ENCODE data around the gene XK. TPM values are rescaled to one million over a fixed set of nuclear protein-coding genes. Genes with fewer than 3 reads are reported as not detected.

XK gene
- total RNA-seq, 1 donor from 2014 or later, result 2.2 TPM

DNA sequence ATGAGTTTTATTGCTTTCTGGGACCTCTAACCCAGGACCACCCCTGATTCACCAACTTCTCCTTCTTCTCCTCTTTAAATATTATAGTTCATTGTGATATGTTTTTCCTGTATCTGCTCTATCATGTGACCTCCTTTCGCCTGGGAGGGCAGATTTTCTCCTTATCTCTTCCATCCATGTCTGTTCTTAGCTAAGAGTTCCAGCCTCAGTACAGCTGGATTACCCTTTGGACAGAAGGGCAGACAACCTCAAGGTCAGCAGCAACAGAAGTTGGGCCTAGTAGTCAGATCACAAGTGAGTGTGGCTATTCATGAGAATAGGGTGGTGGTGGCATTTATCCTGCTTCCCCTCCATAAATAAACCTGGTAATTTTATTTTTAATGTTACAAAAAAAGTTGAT is 5.7 kb upstream of the XK start:
- ATAC-seq (no peak), DNase-seq (no peak)
- intact Hi-C loops (cut with DNase I), result no loop called here
- no peaks in the 10 kb centered on the region for H3K36me3 ChIP-seq
- H3K27ac ChIP-seq, result no peak overlapping the region
- H3K4me1 ChIP-seq, result no peaks in the 10 kb centered on the region
- no peak overlapping the region for H3K4me3 ChIP-seq
- no peaks in the 10 kb centered on the region for H3K27me3 ChIP-seq (ENCODE audit: low read depth)
- no peaks in the 10 kb centered on the region for H3K9me3 ChIP-seq
- TF ChIP-seq, protein P1, sequence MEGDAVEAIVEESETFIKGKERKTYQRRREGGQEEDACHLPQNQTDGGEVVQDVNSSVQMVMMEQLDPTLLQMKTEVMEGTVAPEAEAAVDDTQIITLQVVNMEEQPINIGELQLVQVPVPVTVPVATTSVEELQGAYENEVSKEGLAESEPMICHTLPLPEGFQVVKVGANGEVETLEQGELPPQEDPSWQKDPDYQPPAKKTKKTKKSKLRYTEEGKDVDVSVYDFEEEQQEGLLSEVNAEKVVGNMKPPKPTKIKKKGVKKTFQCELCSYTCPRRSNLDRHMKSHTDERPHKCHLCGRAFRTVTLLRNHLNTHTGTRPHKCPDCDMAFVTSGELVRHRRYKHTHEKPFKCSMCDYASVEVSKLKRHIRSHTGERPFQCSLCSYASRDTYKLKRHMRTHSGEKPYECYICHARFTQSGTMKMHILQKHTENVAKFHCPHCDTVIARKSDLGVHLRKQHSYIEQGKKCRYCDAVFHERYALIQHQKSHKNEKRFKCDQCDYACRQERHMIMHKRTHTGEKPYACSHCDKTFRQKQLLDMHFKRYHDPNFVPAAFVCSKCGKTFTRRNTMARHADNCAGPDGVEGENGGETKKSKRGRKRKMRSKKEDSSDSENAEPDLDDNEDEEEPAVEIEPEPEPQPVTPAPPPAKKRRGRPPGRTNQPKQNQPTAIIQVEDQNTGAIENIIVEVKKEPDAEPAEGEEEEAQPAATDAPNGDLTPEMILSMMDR (IDR thresholded peaks at IDR 0.05), result no peak

DNA sequence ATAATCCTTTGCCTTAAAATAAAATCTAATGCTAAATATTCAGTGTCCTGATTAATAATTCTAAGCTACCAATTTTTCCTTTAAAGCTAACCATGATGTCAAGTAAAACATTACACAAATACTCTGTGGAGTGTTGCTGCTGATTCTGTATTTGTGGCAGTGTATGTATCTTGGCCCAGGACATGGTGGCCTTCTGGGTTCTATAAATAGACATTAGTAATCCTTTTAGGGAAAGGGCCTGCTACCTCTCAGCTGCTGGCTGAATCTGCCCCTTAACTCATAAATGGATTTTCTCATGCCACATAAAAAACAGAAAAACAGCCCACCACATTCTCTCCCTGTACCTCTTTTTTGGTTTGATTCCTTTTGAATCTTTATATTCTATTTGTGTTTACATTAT is 1.2 kb upstream of the XK start:
- TF ChIP-seq, protein P1 (IDR thresholded peaks at IDR 0.05), result no peak
- Histone ChIP-seq H3K4me1 (no peaks in the 10 kb centered on the region), H3K27me3 (ENCODE audit: low read depth) (no peaks in the 10 kb centered on the region), H3K4me3 (no peak overlapping the region), H3K36me3 (no peaks in the 10 kb centered on the region), H3K9me3 (no peaks in the 10 kb centered on the region), H3K27ac (no peak overlapping the region)
- no peak for ATAC-seq
- no peak for DNase-seq
- intact Hi-C loops (cut with DNase I), result no loop called here

DNA sequence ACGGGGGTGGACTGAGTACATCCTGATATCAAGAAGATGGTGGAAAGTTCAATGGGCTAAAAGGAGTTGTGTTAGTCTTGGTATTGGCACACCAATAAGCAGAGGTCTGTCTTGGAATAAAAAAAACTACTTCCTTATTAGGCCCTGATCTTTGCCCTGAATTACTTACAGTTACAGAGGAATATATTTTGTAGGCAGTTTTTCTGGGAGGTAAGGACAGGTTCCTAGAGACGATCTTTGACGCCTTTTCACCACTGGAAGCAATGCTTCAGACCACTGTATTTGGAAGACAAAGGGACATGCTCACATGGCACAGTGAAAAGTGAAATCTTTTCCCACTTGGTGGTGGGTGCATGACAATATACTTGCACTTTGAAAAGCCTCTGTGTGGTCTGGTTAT is 618 bp upstream of the XK start:
- Histone ChIP-seq H3K4me3 (no peak overlapping the region), H3K9me3 (no peaks in the 10 kb centered on the region), H3K27me3 (ENCODE audit: low read depth) (no peaks in the 10 kb centered on the region), H3K36me3 (no peaks in the 10 kb centered on the region), H3K27ac (no peak overlapping the region), H3K4me1 (no peaks in the 10 kb centered on the region)
- intact Hi-C loops (cut with DNase I), result no loop called here
- TF ChIP-seq, protein P1 (IDR thresholded peaks at IDR 0.05), result no peak
- DNase-seq, result no peak
- peak in 1 of 2 donors; percentile 7 for ATAC-seq

DNA sequence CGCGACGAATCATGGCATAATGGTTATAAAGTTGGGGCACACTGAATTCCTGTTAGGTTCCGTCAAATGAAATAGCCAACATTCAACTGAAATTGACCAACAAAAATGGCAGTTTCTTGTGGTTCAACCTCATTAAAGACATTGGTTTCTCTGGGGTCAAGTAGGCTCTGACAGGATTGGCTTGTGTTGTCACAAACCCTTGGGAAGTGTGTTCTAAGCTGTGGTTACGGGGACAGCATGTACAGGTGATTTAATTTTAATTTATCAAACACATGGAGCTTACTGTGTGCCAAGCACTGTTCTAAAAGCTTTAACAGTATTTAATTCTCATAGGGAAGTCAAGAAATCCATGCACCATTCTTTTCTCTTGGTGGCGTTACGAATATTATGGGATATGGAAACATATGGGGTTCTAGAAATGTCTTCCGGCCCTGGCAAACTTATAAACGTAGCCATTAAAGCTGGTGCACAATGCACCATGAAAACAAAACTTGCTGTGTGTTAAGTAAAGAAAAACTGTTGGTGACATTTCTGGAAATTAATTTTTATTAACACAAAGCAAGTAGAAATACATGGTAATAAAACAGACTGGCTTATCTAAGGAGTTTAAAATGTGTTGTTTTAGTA is 891 bp downstream of the XK start:
- no peaks in the 10 kb centered on the region for H3K4me1 ChIP-seq
- DNase-seq (no peak), ATAC-seq (no peak)
- no peaks in the 10 kb centered on the region for H3K9me3 ChIP-seq
- H3K27me3 ChIP-seq (ENCODE audit: low read depth), result no peaks in the 10 kb centered on the region
- H3K4me3 ChIP-seq, result peak overlapping the region; percentile 54
- intact Hi-C loops (cut with DNase I), result no loop called here
- H3K27ac ChIP-seq, result peak overlapping the region; percentile 69
- no peaks in the 10 kb centered on the region for H3K36me3 ChIP-seq
- TF ChIP-seq, protein P1 (IDR thresholded peaks at IDR 0.05), result no peak

- no peaks in the 10 kb centered on the region for H3K9me3 ChIP-seq
- no peak overlapping the region for H3K4me3 ChIP-seq
- no peaks in the 10 kb centered on the region for H3K36me3 ChIP-seq
- no peaks in the 10 kb centered on the region for H3K27me3 ChIP-seq (ENCODE audit: low read depth)
- H3K27ac ChIP-seq, result no peak overlapping the region
- intact Hi-C loops (cut with DNase I), result no loop called here
- TF ChIP-seq, protein P1 (IDR thresholded peaks at IDR 0.05), result no peak
- DNase-seq (no peak), ATAC-seq (no peak)
- no peaks in the 10 kb centered on the region for H3K4me1 ChIP-seq
These were observed 1.4 kb downstream of the XK start for GRCh38 chrX:37686996-37687395.
